Measurements from ENCODE around the gene ZNF592.

Gene ZNF592

GRCh38 chr15:84827246-84827645 lies 78.9 kb downstream of the ZNF592 start:
- TF ChIP-seq TAF1 (IDR thresholded peaks at IDR 0.05; ENCODE audit: borderline replicate concordance, low read depth, low read length) (no peak), POLR2A (IDR thresholded peaks at IDR 0.05; ENCODE audit: low read depth, low read length) (no peak), POLR2AphosphoS5 (IDR thresholded peaks at IDR 0.05; ENCODE audit: low read depth, low read length) (no peak)
- no peak for FAIRE-seq
- DNase-seq (ENCODE audit: insufficient read length) = no peak

- TF ChIP-seq TAF1 (IDR thresholded peaks at IDR 0.05; ENCODE audit: borderline replicate concordance, low read depth, low read length) = no peak
- TF ChIP-seq POLR2A (IDR thresholded peaks at IDR 0.05; ENCODE audit: low read depth, low read length) = no peak
- TF ChIP-seq POLR2AphosphoS5 (IDR thresholded peaks at IDR 0.05; ENCODE audit: low read depth, low read length) = no peak
- no peak for DNase-seq (ENCODE audit: insufficient read length)
- no peak for FAIRE-seq
Observed at GRCh38 chr15:84828086-84828908, 79.9 kb downstream of the ZNF592 start.

DNA sequence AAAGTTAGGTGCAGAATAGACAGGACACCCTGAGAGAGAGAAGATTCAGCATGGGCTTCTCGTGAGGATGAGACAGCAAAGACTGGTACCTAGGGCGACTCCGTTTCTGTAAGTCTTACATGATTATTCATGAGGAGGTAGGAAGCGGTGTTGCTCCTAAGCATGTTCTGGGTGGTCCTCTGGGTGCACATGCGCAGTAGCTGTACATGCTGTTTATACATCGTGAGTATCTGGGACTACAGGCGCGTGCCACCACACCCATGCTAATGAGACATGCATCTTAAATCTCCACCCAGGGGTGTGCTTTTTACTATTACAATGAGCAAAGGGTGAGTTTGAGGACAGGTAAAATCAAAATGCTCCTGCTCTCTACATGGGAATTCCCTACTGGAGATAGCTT lies 81.0 kb downstream of the ZNF592 start:
- TF ChIP-seq TAF1 (IDR thresholded peaks at IDR 0.05; ENCODE audit: borderline replicate concordance, low read depth, low read length) (no peak), POLR2AphosphoS5 (IDR thresholded peaks at IDR 0.05; ENCODE audit: low read depth, low read length) (no peak), POLR2A (IDR thresholded peaks at IDR 0.05; ENCODE audit: low read depth, low read length) (no peak)
- no peak for DNase-seq (ENCODE audit: insufficient read length)
- FAIRE-seq = no peak

GRCh38 chr15:84830036-84830435 lies 81.6 kb downstream of the ZNF592 start:
- no peak for TF ChIP-seq POLR2A (IDR thresholded peaks at IDR 0.05; ENCODE audit: low read depth, low read length)
- TF ChIP-seq TAF1 (IDR thresholded peaks at IDR 0.05; ENCODE audit: borderline replicate concordance, low read depth, low read length) = no peak
- TF ChIP-seq POLR2AphosphoS5 (IDR thresholded peaks at IDR 0.05; ENCODE audit: low read depth, low read length) = no peak
- FAIRE-seq (no peak), DNase-seq (ENCODE audit: insufficient read length) (no peak)

GRCh38 chr15:84831028-84831427 lies 82.6 kb downstream of the ZNF592 start:
- no peak for FAIRE-seq
- TF ChIP-seq TAF1 (IDR thresholded peaks at IDR 0.05; ENCODE audit: borderline replicate concordance, low read depth, low read length) (no peak), POLR2A (IDR thresholded peaks at IDR 0.05; ENCODE audit: low read depth, low read length) (no peak), POLR2AphosphoS5 (IDR thresholded peaks at IDR 0.05; ENCODE audit: low read depth, low read length) (no peak)

GRCh38 chr15:84831613-84832012 lies 83.2 kb downstream of the ZNF592 start:
- DNase-seq (ENCODE audit: insufficient read length) (no peak), FAIRE-seq (no peak)
- TF ChIP-seq POLR2AphosphoS5 (IDR thresholded peaks at IDR 0.05; ENCODE audit: low read depth, low read length) = no peak
- TF ChIP-seq TAF1 (IDR thresholded peaks at IDR 0.05; ENCODE audit: borderline replicate concordance, low read depth, low read length) = no peak
- no peak for TF ChIP-seq POLR2A (IDR thresholded peaks at IDR 0.05; ENCODE audit: low read depth, low read length)

More at GRCh38 chr15:84831028-84831427, 82.6 kb downstream of the ZNF592 start:
- DNase-seq (ENCODE audit: insufficient read length) = no peak

- no peak for FAIRE-seq
- TF ChIP-seq POLR2AphosphoS5 (IDR thresholded peaks at IDR 0.05; ENCODE audit: low read depth, low read length) (no peak), TAF1 (IDR thresholded peaks at IDR 0.05; ENCODE audit: borderline replicate concordance, low read depth, low read length) (no peak), POLR2A (IDR thresholded peaks at IDR 0.05; ENCODE audit: low read depth, low read length) (no peak)
- no peak for DNase-seq (ENCODE audit: insufficient read length)
Observed at GRCh38 chr15:84832448-84833040, 84.2 kb downstream of the ZNF592 start.

DNA sequence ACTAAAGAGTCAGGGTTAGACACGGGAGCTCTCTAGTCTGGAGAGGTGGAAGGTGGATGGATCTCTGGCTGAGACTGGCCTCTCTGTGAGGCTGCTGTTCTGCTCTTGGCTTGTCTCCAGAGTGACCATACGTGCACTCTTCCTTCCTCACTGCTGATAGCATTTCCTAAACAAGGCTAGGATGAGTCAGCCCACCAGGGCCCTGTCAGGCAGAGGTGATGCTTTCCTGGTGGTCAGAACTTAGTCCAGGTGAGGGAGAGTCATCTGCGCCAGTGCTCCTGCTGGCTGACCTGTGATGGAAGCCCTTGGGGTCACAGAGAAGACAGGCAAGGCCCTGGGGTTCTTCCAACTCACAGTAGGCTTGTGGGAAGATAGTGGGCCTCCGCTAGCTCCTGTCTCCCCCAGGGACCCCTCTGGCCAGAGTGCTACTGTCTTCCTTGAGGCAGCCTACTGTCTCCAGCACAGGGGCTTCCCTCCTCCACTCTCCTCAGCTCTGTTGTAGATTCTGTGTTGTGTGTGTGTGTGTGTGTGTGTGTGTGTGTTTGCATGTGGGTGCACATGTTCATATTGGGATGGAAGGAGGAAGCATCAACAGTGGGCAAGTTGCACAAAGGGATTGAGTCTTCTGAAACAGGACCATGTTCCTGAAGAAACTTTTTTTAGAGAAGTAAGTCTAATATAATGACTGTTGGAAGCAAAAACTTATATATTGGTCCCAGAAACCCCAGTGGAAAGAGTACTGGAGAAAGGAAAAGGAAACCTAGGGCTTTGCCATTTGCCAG lies 85.2 kb downstream of the ZNF592 start:
- TF ChIP-seq POLR2AphosphoS5 (IDR thresholded peaks at IDR 0.05; ENCODE audit: low read depth, low read length) = no peak
- no peak for TF ChIP-seq POLR2A (IDR thresholded peaks at IDR 0.05; ENCODE audit: low read depth, low read length)
- TF ChIP-seq TAF1 (IDR thresholded peaks at IDR 0.05; ENCODE audit: borderline replicate concordance, low read depth, low read length) = no peak
- no peak for FAIRE-seq

GRCh38 chr15:84834229-84834955 lies 86.0 kb downstream of the ZNF592 start:
- FAIRE-seq = no peak
- TF ChIP-seq POLR2A (IDR thresholded peaks at IDR 0.05; ENCODE audit: low read depth, low read length) (no peak), TAF1 (IDR thresholded peaks at IDR 0.05; ENCODE audit: borderline replicate concordance, low read depth, low read length) (no peak), POLR2AphosphoS5 (IDR thresholded peaks at IDR 0.05; ENCODE audit: low read depth, low read length) (no peak)
- no peak for DNase-seq (ENCODE audit: insufficient read length)

More for the DNA sequence above, 85.2 kb downstream of the ZNF592 start:
- DNase-seq (ENCODE audit: insufficient read length) = no peak

DNA sequence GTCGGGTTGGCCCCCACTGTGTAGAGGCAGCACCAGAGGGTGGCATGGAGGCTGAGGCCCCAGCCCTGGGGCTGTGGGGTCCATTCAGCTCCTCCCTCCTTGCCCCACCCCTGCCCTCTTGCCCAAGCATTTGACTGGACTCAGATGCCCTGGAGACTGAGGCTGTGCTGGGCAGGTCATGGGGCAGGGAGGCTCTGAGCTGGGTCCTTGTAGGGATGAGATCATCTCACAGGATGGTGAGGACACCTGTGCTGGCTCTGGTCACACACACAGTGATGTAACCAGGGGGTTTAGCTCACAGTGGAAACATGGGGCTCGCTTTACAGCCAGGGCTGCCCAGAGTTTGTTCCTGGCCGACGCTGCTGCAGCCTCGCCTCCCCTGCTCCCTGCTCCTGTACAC lies 86.6 kb downstream of the ZNF592 start:
- TF ChIP-seq POLR2AphosphoS5 (IDR thresholded peaks at IDR 0.05; ENCODE audit: low read depth, low read length) (no peak), TAF1 (IDR thresholded peaks at IDR 0.05; ENCODE audit: borderline replicate concordance, low read depth, low read length) (no peak), POLR2A (IDR thresholded peaks at IDR 0.05; ENCODE audit: low read depth, low read length) (no peak)
- no peak for FAIRE-seq
- DNase-seq (ENCODE audit: insufficient read length) = no peak

Data from GM12892 (cell line).